ENCODE measurements around the gene ATXN7L1. TPM values are rescaled to one million over a fixed set of nuclear protein-coding genes. Genes with fewer than 3 reads are reported as not detected.
A peak's percentile ranks its signal among the peaks of the same experiment; 100 is the strongest.

The ATXN7L1 gene
- total RNA-seq, 1 experiment from 2014 or later, result 24.3 TPM

DNA sequence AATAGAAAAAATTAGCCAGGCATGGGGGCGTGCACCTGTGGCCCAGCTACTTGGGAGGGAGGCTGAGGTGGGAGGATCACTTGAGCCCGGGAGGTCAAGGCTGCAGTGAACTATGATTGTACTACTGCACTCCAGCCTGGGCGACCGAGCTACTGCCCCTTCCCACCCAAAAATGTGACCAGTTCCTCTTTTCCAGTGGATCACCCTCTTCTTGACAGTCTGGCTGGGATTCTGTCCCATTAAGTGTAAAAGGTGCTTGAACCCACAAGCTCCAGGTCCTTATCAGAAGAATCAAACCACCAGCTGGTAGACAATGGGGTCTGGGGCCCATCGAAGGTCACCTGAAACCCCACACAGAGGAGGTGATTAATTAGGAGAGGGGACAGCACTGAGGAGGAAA is 14.1 kb downstream of the ATXN7L1 start:
- H3K4me3 Mint-ChIP-seq, result no peak overlapping the region
- Histone ChIP-seq H3K23me2 (ENCODE audit: insufficient read length, low read depth, low read length, poor library complexity, severe bottlenecking) (no peaks in the 10 kb centered on the region), H3K4me1 (ENCODE audit: insufficient read depth, low read length) (peaks cover 10% of the 10 kb centered on the region; the same call in 1 of the 2 replicates), H3K56ac (ENCODE audit: insufficient read length, low read depth, low read length) (no peak overlapping the region), H3K4ac (ENCODE audit: low read depth, low read length) (no peak overlapping the region), H4K8ac (replicated peaks; ENCODE audit: insufficient read length, low read depth, low read length) (no peak overlapping the region), H2BK15ac (ENCODE audit: low read depth, low read length) (no peak overlapping the region), H2BK12ac (ENCODE audit: insufficient read length, low read depth, low read length) (no peak overlapping the region), H3K14ac (ENCODE audit: insufficient read depth, low read length) (no peak overlapping the region), H3K79me1 (ENCODE audit: insufficient read depth, low read depth, low read length, poor library complexity, severe bottlenecking) (peaks cover 3% of the 10 kb centered on the region), H3K23ac (ENCODE audit: insufficient read length, low read depth, low read length) (no peak overlapping the region), H3K9me3 (ENCODE audit: control insufficient read depth, low read depth, low read length) (no peaks in the 10 kb centered on the region), H4K20me1 (ENCODE audit: control insufficient read depth, insufficient read depth, insufficient read length) (no peaks in the 10 kb centered on the region), H2BK20ac (ENCODE audit: low read depth, low read length, poor library complexity, severe bottlenecking) (no peak overlapping the region), H3T11ph (ENCODE audit: low read length) (no peak overlapping the region), H3K79me2 (ENCODE audit: insufficient read depth, low read length) (peaks cover 4% of the 10 kb centered on the region; the same call in 1 of the 2 replicates), H4K5ac (ENCODE audit: insufficient read length, low read depth, low read length) (no peak overlapping the region), H3K9ac (ENCODE audit: extremely low read depth, insufficient read length, low read length) (no peak overlapping the region), H3K27me3 (ENCODE audit: insufficient read depth, low read length) (no peaks in the 10 kb centered on the region), H2AFZ (ENCODE audit: low read length) (no peak overlapping the region), H4K91ac (ENCODE audit: insufficient read length, low read depth, low read length) (no peak overlapping the region), H2AK5ac (ENCODE audit: insufficient read length, low read length) (no peak overlapping the region), H3K18ac (ENCODE audit: insufficient read length, low read depth, low read length) (no peak overlapping the region), H2BK5ac (ENCODE audit: insufficient read length, low read length) (no peak overlapping the region), H2BK120ac (ENCODE audit: low read depth, low read length, poor library complexity, severe bottlenecking) (no peak overlapping the region), H3K27ac (ENCODE audit: insufficient read length, low read depth, low read length) (no peak overlapping the region), H3K4me2 (ENCODE audit: insufficient read depth, insufficient read length, low read length) (no peak overlapping the region)
- peak overlapping the region in 1 of 3 experiments; percentile 69; a peak in 1 of 7 replicates for H3K27ac Mint-ChIP-seq
- no peaks in the 10 kb centered on the region for H3K27me3 Mint-ChIP-seq (ENCODE audit: low read depth)
- no CpG with 5 or more reads among the region's 5 CpGs for WGBS (ENCODE audit: extremely low coverage, insufficient read length, low lambda C conversion rate)
- no peak for DNase-seq
- H3K9me3 Mint-ChIP-seq, result no peaks in the 10 kb centered on the region
- peaks cover 36 to 37% of the 10 kb centered on the region in 2 experiments for H3K4me1 Mint-ChIP-seq
- TF ChIP-seq, protein P1, sequence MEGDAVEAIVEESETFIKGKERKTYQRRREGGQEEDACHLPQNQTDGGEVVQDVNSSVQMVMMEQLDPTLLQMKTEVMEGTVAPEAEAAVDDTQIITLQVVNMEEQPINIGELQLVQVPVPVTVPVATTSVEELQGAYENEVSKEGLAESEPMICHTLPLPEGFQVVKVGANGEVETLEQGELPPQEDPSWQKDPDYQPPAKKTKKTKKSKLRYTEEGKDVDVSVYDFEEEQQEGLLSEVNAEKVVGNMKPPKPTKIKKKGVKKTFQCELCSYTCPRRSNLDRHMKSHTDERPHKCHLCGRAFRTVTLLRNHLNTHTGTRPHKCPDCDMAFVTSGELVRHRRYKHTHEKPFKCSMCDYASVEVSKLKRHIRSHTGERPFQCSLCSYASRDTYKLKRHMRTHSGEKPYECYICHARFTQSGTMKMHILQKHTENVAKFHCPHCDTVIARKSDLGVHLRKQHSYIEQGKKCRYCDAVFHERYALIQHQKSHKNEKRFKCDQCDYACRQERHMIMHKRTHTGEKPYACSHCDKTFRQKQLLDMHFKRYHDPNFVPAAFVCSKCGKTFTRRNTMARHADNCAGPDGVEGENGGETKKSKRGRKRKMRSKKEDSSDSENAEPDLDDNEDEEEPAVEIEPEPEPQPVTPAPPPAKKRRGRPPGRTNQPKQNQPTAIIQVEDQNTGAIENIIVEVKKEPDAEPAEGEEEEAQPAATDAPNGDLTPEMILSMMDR (conservative IDR thresholded peaks at IDR 0.05), result no peak
- peaks cover 5 to 11% (median 9%) of the 10 kb centered on the region in 3 experiments; a peak in 5 of 7 replicates for H3K36me3 Mint-ChIP-seq (ENCODE audit: insufficient read depth in 1 of 3, low read depth in 3 of 3)
